Measurements from ENCODE around the gene DOCK1.

The DOCK1 gene

GRCh38 chr10:127071126-127071525, 165.9 kb downstream of the DOCK1 start:
- Histone ChIP-seq H3K4me3 (ENCODE audit: low read length) (no peak overlapping the region), H3K4me1 (ENCODE audit: control insufficient read depth, insufficient read depth, low read length) (no peaks in the 10 kb centered on the region), H3K27me3 (ENCODE audit: control insufficient read depth, insufficient read depth, low read length) (no peaks in the 10 kb centered on the region), H3K9me3 (ENCODE audit: control insufficient read depth, insufficient read depth, low read length) (no peaks in the 10 kb centered on the region), H3K27ac (ENCODE audit: low read length) (no peak overlapping the region), H3K36me3 (ENCODE audit: control insufficient read depth, insufficient read depth, low read length) (no peaks in the 10 kb centered on the region; the same call in 1 of the 2 replicates)
- DNase-seq (ENCODE audit: low read depth, low spot score) = no peak
- no CpG with 5 or more reads among the region's 2 CpGs for WGBS (ENCODE audit: insufficient coverage, insufficient read length)

GRCh38 chr10:127073666-127074065, 168.4 kb downstream of the DOCK1 start:
- no peak for DNase-seq (ENCODE audit: low read depth, low spot score)
- no peaks in the 10 kb centered on the region for H3K9me3 ChIP-seq (ENCODE audit: control insufficient read depth, insufficient read depth, low read length)
- H3K4me3 ChIP-seq (ENCODE audit: low read length) = no peak overlapping the region
- H3K27me3 ChIP-seq (ENCODE audit: control insufficient read depth, insufficient read depth, low read length) = no peaks in the 10 kb centered on the region
- no peak overlapping the region for H3K27ac ChIP-seq (ENCODE audit: low read length)
- peaks cover 4% of the 10 kb centered on the region; the same call in 1 of the 2 replicates for H3K36me3 ChIP-seq (ENCODE audit: control insufficient read depth, insufficient read depth, low read length)
- no CpG with 5 or more reads among the region's 3 CpGs for WGBS (ENCODE audit: insufficient coverage, insufficient read length)
- H3K4me1 ChIP-seq (ENCODE audit: control insufficient read depth, insufficient read depth, low read length) = no peaks in the 10 kb centered on the region

GRCh38 chr10:127079392-127079791, 174.2 kb downstream of the DOCK1 start:
- Histone ChIP-seq H3K9me3 (ENCODE audit: control insufficient read depth, insufficient read depth, low read length) (no peaks in the 10 kb centered on the region), H3K27ac (ENCODE audit: low read length) (no peak overlapping the region), H3K36me3 (ENCODE audit: control insufficient read depth, insufficient read depth, low read length) (peaks cover 4% of the 10 kb centered on the region; the same call in 1 of the 2 replicates), H3K27me3 (ENCODE audit: control insufficient read depth, insufficient read depth, low read length) (no peaks in the 10 kb centered on the region), H3K4me1 (ENCODE audit: control insufficient read depth, insufficient read depth, low read length) (0 out of 2 replicates have a peak, but pooled peaks cover 1% of the 10 kb centered on the region), H3K4me3 (ENCODE audit: low read length) (no peak overlapping the region)
- WGBS (ENCODE audit: insufficient coverage, insufficient read length) = no CpG with 5 or more reads among the region's 3 CpGs
- no peak for DNase-seq (ENCODE audit: low read depth, low spot score)

DNA sequence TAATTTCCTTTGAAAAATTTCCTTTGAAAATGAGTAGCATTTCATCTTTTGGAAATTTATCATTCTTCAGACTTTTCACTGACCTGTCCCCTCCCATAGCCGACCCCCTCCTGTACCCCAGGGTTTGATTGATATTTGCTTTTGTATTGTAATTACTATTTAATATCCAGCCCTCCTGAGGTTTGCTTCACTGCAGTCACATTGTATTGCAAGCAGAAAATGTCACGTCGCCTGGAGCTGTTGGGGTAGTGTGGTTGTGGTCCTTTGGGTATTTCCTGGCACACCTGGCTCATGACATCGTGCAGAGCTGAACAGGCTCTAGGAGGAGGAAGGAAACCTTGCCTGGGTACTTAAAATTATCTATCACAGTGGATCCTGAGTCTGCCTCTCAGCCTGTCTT, 175.1 kb downstream of the DOCK1 start:
- H3K27ac ChIP-seq (ENCODE audit: low read length) = no peak overlapping the region
- H3K36me3 ChIP-seq (ENCODE audit: control insufficient read depth, insufficient read depth, low read length) = peaks cover 4% of the 10 kb centered on the region; the same call in 1 of the 2 replicates
- H3K27me3 ChIP-seq (ENCODE audit: control insufficient read depth, insufficient read depth, low read length) = no peaks in the 10 kb centered on the region
- no peak for DNase-seq (ENCODE audit: low read depth, low spot score)
- WGBS (ENCODE audit: insufficient coverage, insufficient read length) = no CpG with 5 or more reads among the region's 4 CpGs
- H3K9me3 ChIP-seq (ENCODE audit: control insufficient read depth, insufficient read depth, low read length) = no peaks in the 10 kb centered on the region
- H3K4me1 ChIP-seq (ENCODE audit: control insufficient read depth, insufficient read depth, low read length) = 0 out of 2 replicates have a peak, but pooled peaks cover 1% of the 10 kb centered on the region
- no peak overlapping the region for H3K4me3 ChIP-seq (ENCODE audit: low read length)

GRCh38 chr10:127081851-127082345, 176.7 kb downstream of the DOCK1 start:
- H3K36me3 ChIP-seq (ENCODE audit: control insufficient read depth, insufficient read depth, low read length) = peaks cover 4% of the 10 kb centered on the region; the same call in 1 of the 2 replicates
- no peaks in the 10 kb centered on the region for H3K27me3 ChIP-seq (ENCODE audit: control insufficient read depth, insufficient read depth, low read length)
- no peak overlapping the region for H3K4me3 ChIP-seq (ENCODE audit: low read length)
- 0 out of 2 replicates have a peak, but pooled peaks cover 1% of the 10 kb centered on the region for H3K4me1 ChIP-seq (ENCODE audit: control insufficient read depth, insufficient read depth, low read length)
- WGBS (ENCODE audit: insufficient coverage, insufficient read length) = no CpG with 5 or more reads among the region's 10 CpGs
- no peak for DNase-seq (ENCODE audit: low read depth, low spot score)
- H3K27ac ChIP-seq (ENCODE audit: low read length) = no peak overlapping the region
- no peaks in the 10 kb centered on the region for H3K9me3 ChIP-seq (ENCODE audit: control insufficient read depth, insufficient read depth, low read length)

GRCh38 chr10:127082651-127083050, 177.4 kb downstream of the DOCK1 start:
- no CpG with 5 or more reads among the region's 4 CpGs for WGBS (ENCODE audit: insufficient coverage, insufficient read length)
- 0 out of 2 replicates have a peak, but pooled peaks cover under 1% of the 10 kb centered on the region for H3K36me3 ChIP-seq (ENCODE audit: control insufficient read depth, insufficient read depth, low read length)
- no peaks in the 10 kb centered on the region for H3K9me3 ChIP-seq (ENCODE audit: control insufficient read depth, insufficient read depth, low read length)
- no peak overlapping the region for H3K4me3 ChIP-seq (ENCODE audit: low read length)
- no peak for DNase-seq (ENCODE audit: low read depth, low spot score)
- 0 out of 2 replicates have a peak, but pooled peaks cover 1% of the 10 kb centered on the region for H3K4me1 ChIP-seq (ENCODE audit: control insufficient read depth, insufficient read depth, low read length)
- H3K27me3 ChIP-seq (ENCODE audit: control insufficient read depth, insufficient read depth, low read length) = no peaks in the 10 kb centered on the region
- H3K27ac ChIP-seq (ENCODE audit: low read length) = no peak overlapping the region

- no peaks in the 10 kb centered on the region for H3K36me3 ChIP-seq (ENCODE audit: control insufficient read depth, insufficient read depth, low read length)
- H3K4me3 ChIP-seq (ENCODE audit: low read length) = no peak overlapping the region
- WGBS (ENCODE audit: insufficient coverage, insufficient read length) = no CpG with 5 or more reads among the region's 5 CpGs
- no peaks in the 10 kb centered on the region for H3K9me3 ChIP-seq (ENCODE audit: control insufficient read depth, insufficient read depth, low read length)
- no peak for DNase-seq (ENCODE audit: low read depth, low spot score)
- no peak overlapping the region for H3K27ac ChIP-seq (ENCODE audit: low read length)
- H3K27me3 ChIP-seq (ENCODE audit: control insufficient read depth, insufficient read depth, low read length) = no peaks in the 10 kb centered on the region
- no peaks in the 10 kb centered on the region for H3K4me1 ChIP-seq (ENCODE audit: control insufficient read depth, insufficient read depth, low read length)
These were observed 180.7 kb downstream of the DOCK1 start for GRCh38 chr10:127085957-127086356.

- no peak overlapping the region for H3K27ac ChIP-seq (ENCODE audit: low read length)
- H3K4me3 ChIP-seq (ENCODE audit: low read length) = no peak overlapping the region
- no peaks in the 10 kb centered on the region for H3K27me3 ChIP-seq (ENCODE audit: control insufficient read depth, insufficient read depth, low read length)
- no peaks in the 10 kb centered on the region for H3K9me3 ChIP-seq (ENCODE audit: control insufficient read depth, insufficient read depth, low read length)
- no peak for DNase-seq (ENCODE audit: low read depth, low spot score)
- no CpG with 5 or more reads among the region's 10 CpGs for WGBS (ENCODE audit: insufficient coverage, insufficient read length)
- H3K36me3 ChIP-seq (ENCODE audit: control insufficient read depth, insufficient read depth, low read length) = no peaks in the 10 kb centered on the region
- H3K4me1 ChIP-seq (ENCODE audit: control insufficient read depth, insufficient read depth, low read length) = no peaks in the 10 kb centered on the region
These were observed 183.7 kb downstream of the DOCK1 start for GRCh38 chr10:127088908-127089307.

DNA sequence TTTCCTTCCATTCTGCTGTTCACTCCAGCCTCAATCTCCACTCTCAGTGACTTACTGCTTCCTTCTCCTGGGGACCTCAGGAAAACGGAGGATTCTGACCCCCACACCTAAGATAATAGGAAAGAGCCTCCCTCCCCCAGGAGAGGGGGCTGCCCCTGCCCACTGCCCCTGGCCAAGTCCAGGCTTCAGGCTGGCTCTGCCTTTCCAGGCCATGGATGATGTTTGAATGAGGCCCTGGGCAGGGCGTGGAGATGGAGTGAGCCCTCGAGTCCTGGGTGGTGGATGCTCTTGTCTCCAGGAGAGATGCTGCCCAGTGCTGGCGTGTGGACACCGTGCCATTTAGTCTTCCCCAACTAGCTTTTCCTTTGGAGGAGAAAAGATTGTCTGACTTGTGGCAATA, 184.2 kb downstream of the DOCK1 start:
- WGBS (ENCODE audit: insufficient coverage, insufficient read length) = no CpG with 5 or more reads among the region's 5 CpGs
- DNase-seq (ENCODE audit: low read depth, low spot score) = no peak
- Histone ChIP-seq H3K4me1 (ENCODE audit: control insufficient read depth, insufficient read depth, low read length) (no peaks in the 10 kb centered on the region), H3K9me3 (ENCODE audit: control insufficient read depth, insufficient read depth, low read length) (no peaks in the 10 kb centered on the region), H3K36me3 (ENCODE audit: control insufficient read depth, insufficient read depth, low read length) (no peaks in the 10 kb centered on the region), H3K27me3 (ENCODE audit: control insufficient read depth, insufficient read depth, low read length) (no peaks in the 10 kb centered on the region), H3K4me3 (ENCODE audit: low read length) (no peak overlapping the region), H3K27ac (ENCODE audit: low read length) (no peak overlapping the region)

DNA sequence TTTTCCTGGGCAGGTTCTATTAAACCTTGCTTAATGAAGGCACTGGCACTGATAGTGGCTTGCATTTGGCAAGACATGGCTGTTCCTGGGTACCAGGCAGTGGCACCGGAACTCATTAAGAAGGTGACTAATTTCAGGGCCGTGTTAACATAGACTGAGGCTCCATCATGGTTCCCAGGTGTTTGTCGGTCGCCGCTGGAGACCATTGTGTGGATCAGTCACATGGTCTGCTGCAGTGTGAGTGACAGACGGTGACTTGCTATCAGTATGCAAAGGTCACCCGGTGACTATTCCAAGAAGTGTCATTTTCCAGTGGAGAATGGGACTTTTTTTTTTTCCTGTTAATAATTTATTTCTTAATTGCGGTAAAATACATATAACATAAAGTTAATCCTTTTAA, 184.9 kb downstream of the DOCK1 start:
- no peak for DNase-seq (ENCODE audit: low read depth, low spot score)
- Histone ChIP-seq H3K9me3 (ENCODE audit: control insufficient read depth, insufficient read depth, low read length) (no peaks in the 10 kb centered on the region), H3K4me1 (ENCODE audit: control insufficient read depth, insufficient read depth, low read length) (no peaks in the 10 kb centered on the region), H3K4me3 (ENCODE audit: low read length) (no peak overlapping the region), H3K36me3 (ENCODE audit: control insufficient read depth, insufficient read depth, low read length) (no peaks in the 10 kb centered on the region), H3K27me3 (ENCODE audit: control insufficient read depth, insufficient read depth, low read length) (no peaks in the 10 kb centered on the region), H3K27ac (ENCODE audit: low read length) (no peak overlapping the region)
- no CpG with 5 or more reads among the region's 8 CpGs for WGBS (ENCODE audit: insufficient coverage, insufficient read length)

GRCh38 chr10:127091354-127091753, 186.1 kb downstream of the DOCK1 start:
- no peaks in the 10 kb centered on the region for H3K36me3 ChIP-seq (ENCODE audit: control insufficient read depth, insufficient read depth, low read length)
- WGBS (ENCODE audit: insufficient coverage, insufficient read length) = no CpG with 5 or more reads among the region's 7 CpGs
- no peaks in the 10 kb centered on the region for H3K27me3 ChIP-seq (ENCODE audit: control insufficient read depth, insufficient read depth, low read length)
- no peaks in the 10 kb centered on the region for H3K9me3 ChIP-seq (ENCODE audit: control insufficient read depth, insufficient read depth, low read length)
- DNase-seq (ENCODE audit: low read depth, low spot score) = no peak
- H3K27ac ChIP-seq (ENCODE audit: low read length) = no peak overlapping the region
- no peaks in the 10 kb centered on the region for H3K4me1 ChIP-seq (ENCODE audit: control insufficient read depth, insufficient read depth, low read length)
- no peak overlapping the region for H3K4me3 ChIP-seq (ENCODE audit: low read length)

Measured in iPS DF 6.9 (cell line).